HG02943 (cell line): ENCODE measurements around the gene POLR3C.

ENCODE experiments used
- ATAC-seq: cut with Tn5 transposase; IDR thresholded peaks from one replicate; pipeline ENCODE4 v1.9.1; 2021; ENCODE audit warnings: mild to moderate bottlenecking, low read depth, moderate library complexity; ENCODE audit not compliant: unreplicated experiment

POLR3C gene

GRCh38 chr1:145859491-145860023, 35.6 kb downstream of the POLR3C start:
- ATAC-seq: peak; percentile 61

DNA sequence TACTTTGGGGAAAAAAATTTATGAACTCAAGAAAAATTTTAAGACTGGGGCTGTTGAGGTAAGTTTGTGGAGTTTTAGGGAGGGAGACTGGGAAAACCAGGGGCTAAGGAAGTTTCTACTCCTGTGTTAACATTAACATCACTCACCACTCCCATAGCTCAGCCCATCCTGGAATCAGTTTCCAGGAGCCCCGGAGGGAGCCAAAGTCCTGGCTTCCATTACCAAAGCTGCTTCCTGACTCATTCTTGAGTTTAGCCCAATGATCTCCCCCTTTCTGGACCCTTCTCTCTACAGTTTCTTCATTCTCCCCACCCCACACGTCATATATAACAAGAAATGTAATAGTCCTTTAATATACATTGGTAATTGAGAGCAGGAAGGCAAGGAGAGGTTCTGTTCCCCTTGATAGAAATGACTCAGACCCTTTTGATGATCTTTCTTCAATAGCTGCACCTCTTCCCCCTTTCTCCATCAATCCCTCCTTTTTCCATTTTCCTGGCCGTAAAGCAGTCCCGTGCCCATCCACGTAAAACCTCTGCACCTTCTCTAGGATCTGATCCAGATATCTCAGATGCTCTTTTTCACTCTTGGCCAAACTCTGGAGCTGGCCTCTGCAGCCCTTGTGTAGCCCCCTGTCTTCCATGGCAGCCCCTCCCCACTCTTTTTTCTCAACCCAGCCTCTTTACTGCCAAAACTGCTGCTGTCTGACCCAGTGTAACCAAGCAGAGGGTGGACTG, 39.5 kb downstream of the POLR3C start:
- no peak for ATAC-seq

- no peak for ATAC-seq
These were observed 44.2 kb downstream of the POLR3C start for GRCh38 chr1:145868232-145868631.

- ATAC-seq: no peak
These were observed 48.3 kb downstream of the POLR3C start for GRCh38 chr1:145871994-145872924.

- no peak for ATAC-seq
These were observed 50.6 kb downstream of the POLR3C start for GRCh38 chr1:145874646-145875045.

- ATAC-seq: no peak
These were observed 54.0 kb downstream of the POLR3C start for GRCh38 chr1:145877923-145878486.

DNA sequence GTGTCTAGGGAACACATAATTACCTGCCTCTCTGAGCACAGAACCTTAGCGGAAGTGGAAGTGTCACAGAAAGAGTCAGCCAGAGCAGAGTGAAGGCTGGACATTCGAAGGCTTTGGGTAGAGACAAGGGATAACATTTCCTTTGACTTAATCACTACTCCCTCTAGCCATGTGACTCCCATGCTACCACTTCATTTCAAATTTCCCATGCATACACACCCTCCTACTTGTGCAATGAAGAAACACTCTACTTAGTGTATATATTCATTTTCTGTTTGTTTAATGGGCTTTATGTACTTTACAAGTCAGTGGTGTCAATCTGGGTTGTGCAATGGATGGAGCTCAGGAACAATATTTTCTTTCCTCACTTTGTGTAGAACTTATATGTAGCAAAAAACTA, 54.7 kb downstream of the POLR3C start:
- no peak for ATAC-seq

DNA sequence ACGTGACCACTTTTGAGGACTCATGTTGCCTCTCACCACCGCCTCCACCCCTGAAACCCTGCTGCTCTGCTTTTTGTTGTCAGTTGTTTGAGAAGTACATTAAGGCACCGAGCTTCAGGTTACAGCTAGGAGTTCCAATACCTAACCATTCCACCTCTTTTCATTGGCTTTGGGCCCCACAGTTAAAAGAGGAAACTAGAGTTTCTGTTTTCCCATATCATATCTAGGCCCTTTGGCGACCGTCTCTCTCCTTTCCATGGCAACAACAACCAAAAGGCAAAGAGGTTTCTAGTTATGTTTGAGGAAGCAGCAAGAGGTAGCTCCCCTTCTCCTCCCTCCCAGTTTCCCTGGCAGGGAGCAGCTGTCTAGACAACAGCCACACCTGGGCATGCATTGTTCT, 55.8 kb downstream of the POLR3C start:
- ATAC-seq: no peak

- no peak for ATAC-seq
These were observed 60.7 kb downstream of the POLR3C start for GRCh38 chr1:145884675-145885074.

- peak; percentile 85 for ATAC-seq
These were observed 61.8 kb downstream of the POLR3C start, which contains the start of gene ANKRD35 for GRCh38 chr1:145885738-145886287. Gene ANKRD35 (minus strand): TSS chr1:145885866. CDS start chr1:145885758, 108 bp downstream.

DNA sequence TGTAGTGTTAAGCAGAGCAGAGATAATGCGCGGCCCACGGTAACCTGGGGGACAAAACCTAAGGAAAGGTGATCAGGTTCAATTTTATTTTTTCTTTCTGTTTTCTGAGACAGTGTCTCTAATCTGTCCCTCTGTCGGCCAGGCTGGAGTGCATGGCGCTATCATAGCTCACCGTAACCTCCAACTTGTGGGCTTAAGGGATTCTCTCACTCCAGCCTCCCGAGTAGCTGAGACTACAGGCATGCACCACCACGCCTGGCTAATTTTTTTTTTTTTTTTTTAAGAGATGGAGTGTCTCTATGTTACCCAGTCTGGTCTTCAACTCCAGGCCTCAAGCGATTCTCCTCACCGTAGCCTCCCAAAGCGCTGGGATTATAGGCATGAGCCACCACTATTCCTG, 62.4 kb downstream of the POLR3C start:
- no peak for ATAC-seq

DNA sequence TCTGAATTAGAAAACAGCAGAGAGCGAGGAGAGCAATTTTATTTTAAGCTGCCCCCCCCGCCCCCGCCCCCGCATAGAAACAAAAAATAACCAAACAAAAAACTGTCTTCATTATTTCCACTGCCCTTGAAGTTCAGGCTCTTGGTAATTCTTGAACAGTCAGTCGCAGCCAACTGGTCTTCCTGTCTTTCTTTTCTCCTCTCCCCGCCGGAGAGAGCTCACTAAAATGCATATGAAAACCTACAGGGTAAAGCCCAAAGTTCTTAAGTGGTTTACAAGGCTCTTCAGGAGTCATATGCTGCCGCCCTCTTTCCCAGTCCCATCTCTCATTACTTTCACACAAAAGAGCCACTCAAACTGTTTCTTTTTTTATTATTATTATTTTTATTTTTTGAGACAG, 62.8 kb downstream of the POLR3C start:
- ATAC-seq: no peak

GRCh38 chr1:145887631-145888030, 63.6 kb downstream of the POLR3C start:
- no peak for ATAC-seq

DNA sequence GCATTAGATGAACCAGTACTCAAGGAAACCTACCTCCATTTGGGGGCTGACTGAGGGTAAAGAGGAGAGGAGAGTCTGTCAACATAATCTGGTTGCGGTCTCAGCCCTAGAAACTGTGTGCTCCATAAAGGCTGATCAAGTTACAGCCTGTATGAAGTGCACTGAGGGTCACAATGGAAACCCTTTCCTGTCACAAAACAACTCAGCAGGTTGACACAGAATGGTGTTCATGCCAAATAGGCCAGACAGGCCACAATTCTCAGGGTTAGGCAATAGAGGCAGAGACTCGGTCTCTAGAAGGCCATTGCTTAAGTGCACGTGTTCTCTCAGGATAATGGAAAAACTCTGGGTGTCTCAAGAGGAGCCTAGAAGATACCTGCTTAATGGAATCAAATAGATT, 65.7 kb downstream of the POLR3C start:
- ATAC-seq: no peak

DNA sequence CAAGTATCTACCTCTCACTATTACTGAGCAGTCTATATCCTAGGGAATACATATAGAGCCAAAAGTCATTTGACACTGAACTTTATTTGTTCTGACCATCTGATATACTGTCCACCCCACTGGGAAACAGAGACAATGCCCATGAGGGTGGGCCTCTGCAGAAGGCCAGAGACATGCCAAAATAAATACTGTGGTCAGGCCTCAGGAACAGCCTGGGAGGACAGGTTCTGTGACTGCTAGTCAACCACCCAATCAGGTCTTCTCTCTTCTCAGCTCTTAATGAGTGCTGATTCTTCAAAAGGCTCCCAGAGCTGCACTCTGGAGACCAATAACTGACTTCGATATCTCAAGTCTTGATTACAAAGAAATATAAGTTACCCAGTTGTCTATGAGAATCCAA, 67.1 kb downstream of the POLR3C start:
- ATAC-seq: no peak

- ATAC-seq: no peak
These were observed 67.8 kb downstream of the POLR3C start for GRCh38 chr1:145891587-145892485.

GRCh38 chr1:145892486-145893087, 68.6 kb downstream of the POLR3C start:
- no peak for ATAC-seq

DNA sequence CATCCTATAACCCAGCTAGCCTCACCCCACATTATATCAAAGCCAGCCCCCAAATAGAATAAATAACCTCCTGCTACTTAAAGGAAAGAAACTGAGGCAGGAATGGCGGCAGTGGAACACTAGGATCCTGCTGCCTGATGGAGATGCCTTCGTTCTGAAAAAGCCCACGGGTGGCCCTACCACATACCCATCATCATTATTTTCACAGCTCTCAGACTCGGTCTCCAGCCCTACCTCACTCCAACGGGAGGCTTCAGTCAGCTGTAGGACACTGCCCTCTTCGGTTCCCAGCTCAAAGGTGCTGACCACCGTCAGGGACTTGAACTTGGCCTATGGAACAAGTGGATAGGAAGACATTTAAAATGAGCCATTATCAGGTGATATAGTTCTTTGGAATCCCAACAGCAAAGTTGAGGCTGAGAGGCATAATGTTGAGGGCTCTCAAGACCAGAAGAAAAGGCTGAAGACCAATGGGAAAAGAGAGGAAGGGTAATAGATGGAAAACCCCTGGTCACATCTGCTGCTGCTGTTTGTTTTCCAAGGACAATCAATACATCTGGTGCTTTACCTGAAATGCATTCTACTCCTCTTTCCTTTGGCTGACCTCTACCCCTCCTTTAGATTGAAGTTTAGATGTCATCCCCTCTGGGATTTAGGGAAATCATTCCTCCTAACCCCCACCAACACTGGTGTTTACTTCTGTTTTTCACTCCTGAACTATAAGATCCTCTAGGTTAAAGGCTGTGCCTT, 69.5 kb downstream of the POLR3C start:
- no peak for ATAC-seq
